GM13976 (cell line): ENCODE data around the gene KCNC1.

Experiments used
- DNase-seq: peaks from one replicate; pipeline ENCODE4 v3.0.0; 2012; ENCODE audit warnings: low spot score
- in situ Hi-C: fragments of 300-500 bp; cut with MboI; formaldehyde crosslinking; loops from one replicate; pipeline ENCODE4 v1.12.0; 2022; ENCODE audit warnings: low sequenced_read_pairs, mixed read lengths, inconsistent platforms; ENCODE audit not compliant: unreplicated experiment
- TF ChIP-seq, protein P1 (sequence below): IDR thresholded peaks from 2 replicates; pipeline ENCODE4 v1.5.1; 2012; ENCODE audit warnings: borderline replicate concordance, mild to moderate bottlenecking; ENCODE audit not compliant: insufficient read depth; ENCODE audit errors: extremely low read depth, missing control alignments, control extremely low read depth

Gene KCNC1

DNA sequence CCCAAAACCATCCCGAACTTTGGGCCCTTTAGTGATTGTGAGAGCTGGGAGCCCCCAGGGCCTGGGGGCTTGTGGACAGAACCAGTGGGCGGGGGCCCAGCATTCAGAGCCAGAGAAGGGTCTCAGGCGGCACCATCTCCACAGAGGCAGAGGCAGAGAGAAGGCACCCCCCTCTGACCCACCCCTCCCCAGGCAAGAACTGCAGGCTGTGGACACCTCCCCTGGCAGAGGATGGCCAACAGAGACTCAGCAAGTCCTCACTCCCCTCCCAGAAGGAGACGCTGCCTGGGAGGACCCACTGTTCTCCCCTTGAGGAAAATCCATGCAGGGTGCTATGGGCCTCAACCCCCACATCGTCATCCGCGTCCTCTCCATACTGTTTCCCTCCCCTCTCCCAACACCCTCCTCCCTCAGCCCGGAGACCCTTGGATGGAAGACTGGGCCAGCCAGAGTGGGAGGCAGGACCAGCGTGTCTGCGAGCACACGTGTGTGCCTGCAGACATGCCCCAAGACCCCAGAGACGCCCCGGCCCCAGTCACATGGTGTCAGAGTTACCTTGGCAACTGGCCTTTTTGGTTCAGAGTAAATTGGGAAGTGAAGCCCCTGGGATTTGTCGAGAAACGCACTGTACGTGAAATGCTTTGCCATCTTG, 42.6 kb downstream of the KCNC1 start:
- TF ChIP-seq, protein P1, sequence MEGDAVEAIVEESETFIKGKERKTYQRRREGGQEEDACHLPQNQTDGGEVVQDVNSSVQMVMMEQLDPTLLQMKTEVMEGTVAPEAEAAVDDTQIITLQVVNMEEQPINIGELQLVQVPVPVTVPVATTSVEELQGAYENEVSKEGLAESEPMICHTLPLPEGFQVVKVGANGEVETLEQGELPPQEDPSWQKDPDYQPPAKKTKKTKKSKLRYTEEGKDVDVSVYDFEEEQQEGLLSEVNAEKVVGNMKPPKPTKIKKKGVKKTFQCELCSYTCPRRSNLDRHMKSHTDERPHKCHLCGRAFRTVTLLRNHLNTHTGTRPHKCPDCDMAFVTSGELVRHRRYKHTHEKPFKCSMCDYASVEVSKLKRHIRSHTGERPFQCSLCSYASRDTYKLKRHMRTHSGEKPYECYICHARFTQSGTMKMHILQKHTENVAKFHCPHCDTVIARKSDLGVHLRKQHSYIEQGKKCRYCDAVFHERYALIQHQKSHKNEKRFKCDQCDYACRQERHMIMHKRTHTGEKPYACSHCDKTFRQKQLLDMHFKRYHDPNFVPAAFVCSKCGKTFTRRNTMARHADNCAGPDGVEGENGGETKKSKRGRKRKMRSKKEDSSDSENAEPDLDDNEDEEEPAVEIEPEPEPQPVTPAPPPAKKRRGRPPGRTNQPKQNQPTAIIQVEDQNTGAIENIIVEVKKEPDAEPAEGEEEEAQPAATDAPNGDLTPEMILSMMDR: no peak
- in situ Hi-C loops: no loop called here
- DNase-seq: no peak

DNA sequence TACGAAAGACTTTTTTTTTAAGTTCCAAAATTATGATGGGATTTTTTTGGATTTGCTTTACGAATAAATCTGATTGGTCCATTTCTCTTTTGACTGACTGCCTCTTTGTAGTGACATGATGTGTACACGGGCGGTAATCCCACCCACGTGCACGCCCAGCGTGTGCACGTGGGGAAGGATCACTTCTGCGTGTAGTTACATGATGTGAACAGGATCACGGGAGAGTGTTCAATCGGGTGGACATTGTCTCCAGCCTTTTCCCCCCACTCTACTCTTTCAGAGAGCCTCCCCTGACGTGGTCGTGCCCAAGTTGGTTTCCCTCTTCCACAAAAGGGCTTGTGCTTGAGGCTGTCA, 43.1 kb downstream of the KCNC1 start:
- TF ChIP-seq, protein P1: no peak
- in situ Hi-C loops: no loop called here
- no peak for DNase-seq

DNA sequence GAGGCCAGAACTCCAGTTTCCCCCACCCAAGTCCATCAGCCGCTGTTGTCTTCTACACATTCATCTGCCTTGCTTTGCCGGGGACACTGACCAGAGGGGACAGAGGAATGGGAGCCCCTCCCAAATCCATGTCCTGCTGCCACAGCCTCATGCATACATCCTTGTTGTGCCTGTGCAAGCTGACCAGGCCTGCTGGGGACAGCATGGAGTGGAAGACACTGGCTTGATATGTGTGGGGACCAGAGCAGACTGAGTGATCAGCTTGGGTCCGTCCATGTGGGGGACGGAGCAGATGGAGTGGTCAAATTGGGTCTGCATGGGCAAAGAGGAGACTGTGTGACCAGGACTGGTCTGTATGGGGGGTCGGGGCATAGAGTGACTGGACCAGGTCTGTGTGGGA, 43.8 kb downstream of the KCNC1 start:
- TF ChIP-seq, protein P1: no peak
- no peak for DNase-seq
- in situ Hi-C loops: no loop called here

DNA sequence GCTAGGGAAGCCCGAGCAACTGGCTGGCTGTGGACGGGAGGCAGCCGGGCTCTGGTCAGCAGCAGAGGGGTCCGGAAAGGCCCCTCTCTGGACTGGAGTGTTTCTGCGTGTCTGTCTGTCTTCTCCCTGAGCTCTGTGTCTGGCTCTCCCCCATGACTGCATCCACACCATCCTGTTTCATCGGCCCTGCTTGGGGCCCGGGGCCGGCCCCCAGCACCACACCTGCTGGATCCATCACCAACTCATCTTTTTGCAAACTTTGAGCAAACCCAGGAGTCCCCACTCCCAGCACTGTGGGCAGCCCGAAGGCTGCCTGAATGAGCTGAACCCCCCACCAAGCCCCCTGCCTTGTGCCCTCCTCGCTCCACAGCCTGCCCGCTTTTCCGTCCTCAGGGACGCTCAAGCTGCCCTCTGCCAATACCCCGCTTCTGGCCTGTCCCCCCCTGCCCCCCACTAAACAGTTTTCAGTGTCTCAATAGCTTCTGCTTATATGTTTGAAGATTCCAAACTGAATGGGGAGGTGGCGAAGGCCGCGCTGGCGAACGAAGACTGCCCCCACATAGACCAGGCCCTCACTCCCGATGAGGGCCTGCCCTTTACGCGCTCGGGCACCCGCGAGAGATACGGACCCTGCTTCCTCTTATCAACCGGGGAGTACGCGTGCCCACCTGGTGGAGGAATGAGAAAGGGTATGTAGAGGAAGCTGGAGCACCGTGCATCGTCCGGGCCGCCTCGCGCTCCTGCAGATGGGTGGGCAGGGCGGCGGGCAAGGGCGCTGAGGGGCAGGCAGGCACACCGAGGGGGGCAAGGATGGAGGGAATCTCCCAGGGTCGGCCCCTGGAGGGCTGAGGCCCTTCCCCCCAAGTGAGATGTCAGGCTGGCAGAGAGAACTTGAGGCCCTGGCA, 44.6 kb downstream of the KCNC1 start:
- TF ChIP-seq, protein P1: no peak
- DNase-seq: no peak
- in situ Hi-C loops: no loop called here

DNA sequence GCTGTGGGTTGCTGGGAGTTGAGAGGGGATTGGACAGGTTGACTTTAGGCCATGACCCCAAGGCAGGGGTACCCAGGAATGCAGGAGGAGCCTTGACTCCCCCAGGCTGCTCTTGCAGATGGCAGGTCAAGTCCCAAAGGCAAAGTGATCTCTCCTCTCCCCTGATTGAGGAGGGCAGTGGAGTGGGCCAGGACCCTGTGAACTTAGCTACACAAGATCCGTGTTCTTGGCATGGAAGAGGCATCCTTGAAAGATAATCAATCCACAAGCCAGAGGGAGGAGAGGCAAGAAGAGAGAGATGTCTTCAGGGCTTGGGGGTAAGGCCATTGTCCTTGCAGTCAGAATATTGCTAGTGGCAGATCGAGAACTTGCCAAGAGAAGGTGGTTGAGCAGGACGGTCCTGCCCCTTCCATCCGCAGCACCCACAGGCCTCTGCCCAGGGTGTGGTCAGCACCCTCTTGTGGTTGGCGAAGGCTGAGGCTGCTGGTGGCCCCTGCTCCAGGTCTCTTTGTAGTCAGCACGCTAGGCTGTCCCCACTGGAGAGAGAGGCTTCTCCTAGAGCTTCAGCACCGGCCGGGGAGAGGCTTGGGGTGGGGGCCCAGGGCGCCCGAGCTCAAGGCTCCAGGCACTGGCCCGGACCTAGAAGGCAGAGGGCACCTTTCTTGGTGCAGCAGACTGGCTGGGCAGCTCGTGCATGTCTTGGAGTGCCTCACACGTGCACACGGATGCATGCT, 45.4 kb downstream of the KCNC1 start:
- DNase-seq: no peak
- in situ Hi-C loops: no loop called here
- TF ChIP-seq, protein P1: no peak

DNA sequence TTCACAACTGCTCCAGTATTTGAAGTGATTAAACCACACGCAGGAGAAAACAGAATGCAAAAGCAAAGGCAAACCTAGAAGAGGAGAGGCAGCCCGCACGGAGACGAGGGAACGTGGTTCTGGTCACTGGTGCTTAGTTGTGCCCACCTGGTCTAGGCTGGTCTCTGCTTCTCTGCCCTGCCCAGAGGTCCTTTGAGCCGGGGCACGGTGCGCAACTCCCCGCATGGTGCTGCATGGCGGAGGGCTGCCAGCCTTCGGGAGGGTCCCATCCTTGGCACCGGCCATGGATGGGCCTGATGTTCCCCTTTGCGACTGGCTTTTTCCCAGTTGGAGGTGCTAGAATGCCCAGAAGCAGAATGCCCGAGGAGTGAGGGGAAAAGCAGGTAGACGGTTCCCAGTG, 46.1 kb downstream of the KCNC1 start:
- TF ChIP-seq, protein P1: no peak
- no peak for DNase-seq
- in situ Hi-C loops: no loop called here
